HepG2 (cell line): Measurements from ENCODE around the gene SYT7. TPM values are rescaled to one million over a fixed set of nuclear protein-coding genes. Genes with fewer than 3 reads are reported as not detected.
A peak's percentile ranks its signal among the peaks of the same experiment; 100 is the strongest.

Experiments used
- ATF1 ChIP-seq: IDR thresholded peaks from 2 replicates; pipeline ENCODE4 v1.6.1; 2016; ENCODE audit warnings: mild to moderate bottlenecking, control low read depth
- CHD2 ChIP-seq: IDR thresholded peaks from 2 replicates; pipeline ENCODE4 v1.6.1; 2011; ENCODE audit warnings: low read depth, low read length, improper control_type of control experiment
- GZF1 ChIP-seq: sonication (generic); formaldehyde crosslinking; IDR thresholded peaks from 2 replicates; pipeline ENCODE4 v1.5.1; 2020; ENCODE audit warnings: mild to moderate bottlenecking, missing genetic modification reagents
- HDAC1 ChIP-seq: sonication (generic); formaldehyde crosslinking; IDR thresholded peaks from 2 replicates; pipeline ENCODE4 v1.5.1; 2020; ENCODE audit warnings: mild to moderate bottlenecking, missing genetic modification reagents
- IRX3 ChIP-seq: sonication (generic); formaldehyde crosslinking; IDR thresholded peaks from 2 replicates; pipeline ENCODE4 v1.8.1; 2023; ENCODE audit warnings: mild to moderate bottlenecking, low read depth, missing genetic modification reagents, borderline replicate concordance
- MED1 ChIP-seq: sonication (generic); formaldehyde crosslinking; IDR thresholded peaks from 2 replicates; pipeline ENCODE4 v1.4.0; 2020; ENCODE audit warnings: missing genetic modification reagents
- MIER3 ChIP-seq: IDR thresholded peaks from 2 replicates; pipeline ENCODE4 v1.6.1; 2016; ENCODE audit warnings: missing compliant biosample characterization, borderline replicate concordance
- MLX ChIP-seq: IDR thresholded peaks from 2 replicates; pipeline ENCODE4 v1.6.1; 2016
- MXD4 ChIP-seq: IDR thresholded peaks from 2 replicates; pipeline ENCODE4 v1.6.1; 2016; ENCODE audit warnings: mild to moderate bottlenecking, missing biosample characterization, missing genetic modification reagents
- MXI1 ChIP-seq: IDR thresholded peaks from 3 replicates; pipeline ENCODE4 v1.6.1; 2012; ENCODE audit warnings: low read depth, low read length, inconsistent platforms, borderline replicate concordance
- PITX1 ChIP-seq: sonication (generic); formaldehyde crosslinking; IDR thresholded peaks from 2 replicates; pipeline ENCODE4 v1.5.1; 2020; ENCODE audit warnings: mild to moderate bottlenecking, missing genetic modification reagents
- SOX5 ChIP-seq: IDR thresholded peaks from 2 replicates; pipeline ENCODE4 v1.6.1; 2016; ENCODE audit warnings: borderline replicate concordance
- SPEN ChIP-seq: sonication (generic); formaldehyde crosslinking; IDR thresholded peaks from 2 replicates; pipeline ENCODE4 v1.5.1; 2020; ENCODE audit warnings: low read depth, mild to moderate bottlenecking, missing genetic modification reagents
- SSRP1 ChIP-seq: IDR thresholded peaks from 2 replicates; pipeline ENCODE4 v1.6.1; 2016; ENCODE audit warnings: control low read depth
- SUZ12 ChIP-seq: fragments of 150-350 bp; IDR thresholded peaks from 2 replicates; pipeline ENCODE4 v1.6.1; 2014; ENCODE audit warnings: low read depth, low read length
- TGIF2 ChIP-seq: IDR thresholded peaks from 2 replicates; pipeline ENCODE4 v1.6.1; 2016; ENCODE audit warnings: control low read depth, missing compliant biosample characterization
- ZFP82 ChIP-seq: sonication (generic); formaldehyde crosslinking; IDR thresholded peaks from 2 replicates; pipeline ENCODE4 v1.5.1; 2020; ENCODE audit warnings: mild to moderate bottlenecking, missing genetic modification reagents, borderline replicate concordance
- ZMAT3 ChIP-seq: sonication (generic); formaldehyde crosslinking; conservative IDR thresholded peaks from 2 replicates; pipeline ENCODE4 v1.7.0; 2021; ENCODE audit warnings: missing genetic modification reagents
- ZNF18 ChIP-seq: sonication (generic); formaldehyde crosslinking; IDR thresholded peaks from 2 replicates; pipeline ENCODE4 v1.8.0; 2022; ENCODE audit warnings: mild to moderate bottlenecking, missing genetic modification reagents; ENCODE audit not compliant: insufficient replicate concordance
- ZNF460 ChIP-seq: sonication (generic); formaldehyde crosslinking; IDR thresholded peaks from 2 replicates; pipeline ENCODE4 v1.5.1; 2020; ENCODE audit warnings: missing genetic modification reagents, mild to moderate bottlenecking, borderline replicate concordance
- ZNF567 ChIP-seq: sonication (generic); formaldehyde crosslinking; IDR thresholded peaks from 2 replicates; pipeline ENCODE4 v1.8.1; 2023; ENCODE audit warnings: mild to moderate bottlenecking, missing genetic modification reagents, borderline replicate concordance
- ZNF598 ChIP-seq: sonication (generic); formaldehyde crosslinking; IDR thresholded peaks from 2 replicates; pipeline ENCODE4 v1.5.1; 2020; ENCODE audit warnings: mild to moderate bottlenecking, missing genetic modification reagents, borderline replicate concordance
- ZNF768 ChIP-seq: sonication (generic); formaldehyde crosslinking; IDR thresholded peaks from 2 replicates; pipeline ENCODE4 v1.4.0; 2020; ENCODE audit warnings: missing genetic modification reagents
- polyA plus RNA-seq, 8 experiments: library from polyadenylated mRNA; depleted of rRNA in 3 of 8; stranded (reverse) in 7 of 8; unstranded in 1 of 8; fragments of >200 nt; fragmentation: Illumina TruSeq in 4 of 8; extraction: Trizol in 4 of 8; gene quantifications; 2 replicates each; pipeline versions ENCODE4 v1.2.1 to v1.2.3, GENCODE V29; 2011 to 2016; ENCODE audit warnings: low read depth in 4 of 8, missing spikeins in 1 of 8, mixed read lengths in 1 of 8; ENCODE audit not compliant: insufficient read depth in 1 of 8
- total RNA-seq, 5 experiments: library from RNA; depleted of rRNA; stranded (reverse); fragments of >200 nt; fragmentation: Illumina TruSeq; extraction: Trizol; gene quantifications; 2 replicates each; pipeline ENCODE4 v1.2.3, GENCODE V29; 2016; ENCODE audit warnings: low read depth in 1 of 5
- TF ChIP-seq, protein P1 (sequence below): sonication (generic); formaldehyde crosslinking; IDR thresholded peaks from 2 replicates; pipeline ENCODE4; 2020; ENCODE audit warnings: missing genetic modification reagents, mild to moderate bottlenecking, borderline replicate concordance
- TF ChIP-seq, protein P2 (sequence below): sonication (generic); formaldehyde crosslinking; IDR thresholded peaks from 2 replicates; pipeline ENCODE4 v1.5.0; 2020; ENCODE audit warnings: missing genetic modification reagents

SYT7 gene
- total and polyA plus RNA-seq, 2 of the 13 experiments (the other 11 are each of a cell fraction or from before 2014, with no cell fraction given) = 1.4 to 4.4 TPM

GRCh38 chr11:61529537-61530225 is 51.2 kb downstream of the SYT7 start (continued):
- 0 out of 2 replicates have a peak, but pooled peaks have one; percentile 36 for TF ChIP-seq SPEN
- peak; percentile 88 for TF ChIP-seq HDAC1 (CRISPR knock-in tag)
- no peak for TF ChIP-seq ZFP82 (CRISPR knock-in tag)
- no peak for TF ChIP-seq SUZ12
- TF ChIP-seq CHD2 = no peak
- TF ChIP-seq GZF1 (CRISPR knock-in tag) = peak; percentile 68; the same call in 1 of the 2 replicates
- no peak for TF ChIP-seq IRX3 (CRISPR knock-in tag)
- TF ChIP-seq, protein P1, sequence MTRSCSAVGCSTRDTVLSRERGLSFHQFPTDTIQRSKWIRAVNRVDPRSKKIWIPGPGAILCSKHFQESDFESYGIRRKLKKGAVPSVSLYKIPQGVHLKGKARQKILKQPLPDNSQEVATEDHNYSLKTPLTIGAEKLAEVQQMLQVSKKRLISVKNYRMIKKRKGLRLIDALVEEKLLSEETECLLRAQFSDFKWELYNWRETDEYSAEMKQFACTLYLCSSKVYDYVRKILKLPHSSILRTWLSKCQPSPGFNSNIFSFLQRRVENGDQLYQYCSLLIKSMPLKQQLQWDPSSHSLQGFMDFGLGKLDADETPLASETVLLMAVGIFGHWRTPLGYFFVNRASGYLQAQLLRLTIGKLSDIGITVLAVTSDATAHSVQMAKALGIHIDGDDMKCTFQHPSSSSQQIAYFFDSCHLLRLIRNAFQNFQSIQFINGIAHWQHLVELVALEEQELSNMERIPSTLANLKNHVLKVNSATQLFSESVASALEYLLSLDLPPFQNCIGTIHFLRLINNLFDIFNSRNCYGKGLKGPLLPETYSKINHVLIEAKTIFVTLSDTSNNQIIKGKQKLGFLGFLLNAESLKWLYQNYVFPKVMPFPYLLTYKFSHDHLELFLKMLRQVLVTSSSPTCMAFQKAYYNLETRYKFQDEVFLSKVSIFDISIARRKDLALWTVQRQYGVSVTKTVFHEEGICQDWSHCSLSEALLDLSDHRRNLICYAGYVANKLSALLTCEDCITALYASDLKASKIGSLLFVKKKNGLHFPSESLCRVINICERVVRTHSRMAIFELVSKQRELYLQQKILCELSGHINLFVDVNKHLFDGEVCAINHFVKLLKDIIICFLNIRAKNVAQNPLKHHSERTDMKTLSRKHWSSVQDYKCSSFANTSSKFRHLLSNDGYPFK (CRISPR knock-in tag) = peak; percentile 55; the same call in 1 of the 2 replicates
- TF ChIP-seq SSRP1 = 0 out of 2 replicates have a peak, but pooled peaks have one; percentile 45
- TF ChIP-seq MXI1 = peak; percentile 73; the same call in 2 of the 3 replicates
- peak; percentile 91 for TF ChIP-seq MLX (CRISPR knock-in tag)
- TF ChIP-seq ATF1 (CRISPR knock-in tag) = no peak
- TF ChIP-seq SOX5 (CRISPR knock-in tag) = peak; percentile 42; the same call in 1 of the 2 replicates
- TF ChIP-seq ZNF598 (CRISPR knock-in tag) = no peak
- TF ChIP-seq MIER3 = peak; percentile 52; the same call in 1 of the 2 replicates
- peak; percentile 53; the same call in 1 of the 2 replicates for TF ChIP-seq MED1 (CRISPR knock-in tag)
- TF ChIP-seq ZNF18 (CRISPR knock-in tag) = no peak
- TF ChIP-seq ZNF460 (CRISPR knock-in tag) = peak; percentile 54; the same call in 1 of the 2 replicates
- TF ChIP-seq MXD4 (CRISPR knock-in tag) = peak; percentile 70; the same call in 1 of the 2 replicates
- TF ChIP-seq, protein P2, sequence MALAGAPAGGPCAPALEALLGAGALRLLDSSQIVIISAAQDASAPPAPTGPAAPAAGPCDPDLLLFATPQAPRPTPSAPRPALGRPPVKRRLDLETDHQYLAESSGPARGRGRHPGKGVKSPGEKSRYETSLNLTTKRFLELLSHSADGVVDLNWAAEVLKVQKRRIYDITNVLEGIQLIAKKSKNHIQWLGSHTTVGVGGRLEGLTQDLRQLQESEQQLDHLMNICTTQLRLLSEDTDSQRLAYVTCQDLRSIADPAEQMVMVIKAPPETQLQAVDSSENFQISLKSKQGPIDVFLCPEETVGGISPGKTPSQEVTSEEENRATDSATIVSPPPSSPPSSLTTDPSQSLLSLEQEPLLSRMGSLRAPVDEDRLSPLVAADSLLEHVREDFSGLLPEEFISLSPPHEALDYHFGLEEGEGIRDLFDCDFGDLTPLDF = no peak
- peak; percentile 47; the same call in 1 of the 2 replicates for TF ChIP-seq ZNF768 (CRISPR knock-in tag)
- peak; percentile 32; the same call in 1 of the 2 replicates for TF ChIP-seq TGIF2 (CRISPR knock-in tag)
- 0 out of 2 replicates have a peak, but pooled peaks have one; percentile 35 for TF ChIP-seq ZMAT3 (CRISPR knock-in tag)
- TF ChIP-seq ZNF567 (CRISPR knock-in tag) = peak; percentile 62; the same call in 1 of the 2 replicates
- no peak for TF ChIP-seq PITX1
